GM21360 (cell line): ENCODE results near the gene TANK.
"Not testable (repeated sequence)": the region's sequence is repeated elsewhere in the genome, so short reads cannot be mapped to it uniquely, and the experiment has no call there.

Experiments
- ATAC-seq: cut with Tn5 transposase; IDR thresholded peaks from one replicate; pipeline ENCODE4 v1.9.1; 2021; ENCODE audit warnings: mild to moderate bottlenecking, moderate library complexity; ENCODE audit not compliant: unreplicated experiment

The TANK gene

GRCh38 chr2:161132384-161132783 is 27.8 kb upstream of the TANK start:
- ATAC-seq, result not testable (repeated sequence)

- no peak for ATAC-seq
Observed at GRCh38 chr2:161133366-161133765, 26.9 kb upstream of the TANK start.

DNA sequence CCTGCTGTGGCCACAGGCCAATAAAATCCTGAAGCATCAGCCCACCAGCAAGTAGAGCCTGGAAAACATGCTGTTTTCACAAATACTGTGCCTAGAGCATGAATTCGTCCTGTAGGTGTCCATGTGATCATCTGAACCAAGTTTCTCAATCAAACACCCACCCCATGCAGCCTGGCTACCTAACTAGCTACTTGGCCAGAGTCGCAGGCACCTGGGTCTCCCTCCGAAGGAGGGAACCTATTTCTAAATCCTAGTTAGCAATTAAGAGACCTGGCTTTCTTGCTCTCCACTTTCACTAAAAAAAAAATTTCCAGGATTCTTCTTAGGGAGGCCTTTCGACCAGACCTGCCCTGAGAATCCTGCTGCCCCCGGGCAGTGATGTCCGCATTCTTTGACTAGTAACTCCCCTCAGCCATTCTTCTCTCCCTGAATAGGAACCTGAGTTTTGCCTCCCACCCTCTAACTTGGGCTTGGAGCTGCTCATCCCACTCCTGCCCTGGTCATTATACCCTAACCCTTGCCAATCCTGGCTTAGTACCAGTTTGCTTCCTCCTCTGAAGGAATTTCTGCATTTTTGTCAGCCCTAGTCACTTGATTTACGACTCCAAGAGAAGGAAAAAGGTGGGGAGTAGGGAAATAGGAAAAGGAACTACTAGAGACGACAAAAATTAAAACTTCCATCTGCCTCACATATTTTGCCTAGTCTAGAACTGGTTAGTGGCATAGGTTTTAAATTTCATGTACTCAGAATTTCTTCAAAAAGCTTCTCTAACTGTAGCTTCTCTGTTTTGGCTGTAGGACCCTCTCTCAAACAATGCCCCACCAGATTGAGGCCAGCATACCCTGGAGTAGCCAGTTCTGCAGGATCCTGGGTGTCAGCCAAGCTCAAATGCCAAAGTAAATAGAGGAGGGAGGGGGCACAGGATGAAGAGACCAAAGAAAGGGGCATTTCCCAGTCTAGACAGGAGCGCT is 25.4 kb upstream of the TANK start:
- ATAC-seq, result no peak

- ATAC-seq, result no peak
Observed at GRCh38 chr2:161135951-161136593, 24.2 kb upstream of the TANK start.

DNA sequence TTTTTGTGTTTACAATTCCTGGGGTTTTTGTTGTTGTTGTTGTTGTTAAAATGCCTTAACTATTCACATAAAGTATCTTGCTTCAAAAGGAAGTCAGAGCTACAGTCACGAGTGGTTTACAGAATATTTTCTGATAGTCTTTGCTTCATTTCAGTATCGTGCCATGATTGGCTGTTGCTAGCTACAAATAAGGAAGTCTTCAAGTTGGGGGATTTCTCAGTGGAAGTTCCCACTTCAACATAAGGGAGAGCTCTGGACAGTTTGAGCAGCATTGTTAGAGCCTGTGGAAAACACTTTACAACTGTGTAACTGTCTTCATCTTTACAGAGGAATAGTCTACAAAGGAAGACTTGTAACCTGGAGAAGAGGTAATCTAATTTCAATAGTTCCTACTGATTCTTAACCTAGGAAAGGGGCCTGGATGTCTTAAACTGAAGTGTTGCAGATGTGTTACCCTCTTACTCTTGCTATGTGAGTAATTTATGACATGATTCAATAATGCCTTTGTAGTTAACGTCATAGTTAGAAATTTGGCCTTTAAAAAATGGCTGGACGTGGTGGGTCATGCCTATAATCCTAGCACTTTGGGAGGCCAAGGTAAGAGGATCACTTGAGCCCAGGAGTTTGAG is 23.4 kb upstream of the TANK start:
- peak; percentile 82 for ATAC-seq

DNA sequence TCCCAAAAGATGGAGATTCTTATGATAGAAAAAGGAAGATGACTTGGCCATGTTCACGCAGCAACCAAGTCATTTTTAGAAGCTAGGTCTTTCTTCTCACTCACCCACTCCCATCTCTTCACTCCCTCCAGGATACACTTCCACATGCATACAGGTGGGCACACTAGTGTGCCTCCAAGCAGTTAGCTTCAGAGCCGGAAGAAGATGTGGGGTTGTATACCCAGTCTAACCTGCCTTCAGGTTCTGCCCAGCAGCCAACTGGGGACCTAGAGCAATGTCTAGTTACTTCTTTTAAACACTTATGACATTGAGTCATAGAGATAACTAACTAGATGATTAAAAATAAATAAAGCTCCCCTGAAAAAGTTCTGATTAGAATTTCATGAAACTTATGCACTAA is 21.8 kb upstream of the TANK start:
- no peak for ATAC-seq

DNA sequence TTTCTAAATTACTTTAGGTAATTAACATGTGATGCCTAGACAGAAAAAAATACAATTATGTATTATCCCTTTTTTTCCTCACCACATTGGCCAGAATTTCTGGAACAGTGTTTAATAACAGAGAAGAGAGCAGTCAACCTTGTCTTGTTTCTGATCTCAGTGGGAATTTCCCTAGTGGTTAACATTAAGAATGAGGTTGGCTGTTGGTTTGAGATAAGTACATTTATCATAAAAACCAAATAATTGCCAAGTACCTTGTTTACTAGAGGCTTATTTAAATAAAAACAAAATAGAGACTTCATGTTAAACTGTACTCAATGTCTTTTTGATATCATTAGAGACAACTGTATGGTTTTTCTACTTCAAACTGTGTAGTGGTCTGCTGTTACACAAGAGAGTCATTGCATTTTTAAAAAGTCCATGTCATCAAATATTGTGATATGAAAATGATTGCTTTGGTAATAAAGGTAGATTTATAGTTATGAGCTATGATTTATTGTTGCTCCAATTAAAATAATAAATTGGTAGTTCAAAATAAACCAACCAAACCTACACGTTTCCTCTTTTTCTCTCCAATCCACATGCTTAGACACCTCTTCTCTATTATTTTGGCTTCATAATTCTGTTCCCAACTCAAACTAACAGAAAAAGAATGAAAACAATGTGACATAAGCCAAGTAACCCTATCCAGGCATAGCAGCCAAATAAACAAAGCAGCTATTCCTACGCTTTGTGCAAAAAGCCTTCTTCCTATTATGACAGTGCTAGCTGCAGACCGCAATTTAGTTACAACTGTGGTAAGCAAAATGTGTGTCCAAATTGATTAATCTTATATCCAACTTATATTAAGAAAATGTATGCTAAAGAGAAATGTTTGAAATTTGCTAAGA is 20.9 kb upstream of the TANK start:
- peak; percentile 34 for ATAC-seq

- peak; percentile 36 for ATAC-seq
Observed at GRCh38 chr2:161141033-161141432, 19.2 kb upstream of the TANK start.

GRCh38 chr2:161146209-161146775 is 13.9 kb upstream of the TANK start:
- no peak for ATAC-seq

DNA sequence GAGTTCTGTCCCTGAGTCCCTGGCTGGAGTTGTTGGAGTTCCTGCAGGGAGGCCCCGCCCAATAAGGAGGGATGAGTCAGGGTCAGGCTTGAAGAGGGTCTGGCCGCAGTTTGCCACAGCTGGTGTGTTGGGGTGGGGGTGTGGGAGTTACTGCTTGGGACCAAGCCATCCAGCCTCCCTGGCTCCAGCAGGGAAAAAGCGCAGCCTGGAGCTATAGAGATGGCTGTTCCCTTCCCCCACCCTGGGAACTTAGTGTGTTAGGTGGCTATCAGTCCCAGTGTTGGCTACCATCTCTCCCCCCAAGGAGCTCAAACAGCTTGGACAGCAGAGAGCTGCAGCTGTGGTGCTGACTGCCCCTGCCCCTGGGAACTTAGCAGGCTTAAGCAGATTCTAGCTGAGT is 13.2 kb upstream of the TANK start:
- ATAC-seq, result no peak

DNA sequence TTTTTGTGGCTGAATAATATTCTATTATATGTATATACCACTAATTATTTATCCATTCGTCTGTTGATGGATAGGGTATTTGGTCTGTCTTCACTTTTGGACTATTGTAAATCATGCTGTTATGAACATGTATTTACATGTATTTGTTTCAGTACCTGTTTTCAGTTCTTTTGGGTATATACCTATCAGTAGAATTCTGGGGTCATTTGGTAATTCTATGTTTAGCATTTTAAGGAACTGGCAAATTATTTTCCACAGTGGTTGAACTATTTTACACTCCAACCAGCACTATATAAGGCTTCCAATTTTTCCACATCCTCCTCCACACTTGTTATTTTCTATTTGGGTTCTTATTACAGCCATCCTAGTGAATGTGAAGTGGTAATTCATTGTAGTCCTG is 12.4 kb upstream of the TANK start:
- ATAC-seq, result peak; percentile 65

DNA sequence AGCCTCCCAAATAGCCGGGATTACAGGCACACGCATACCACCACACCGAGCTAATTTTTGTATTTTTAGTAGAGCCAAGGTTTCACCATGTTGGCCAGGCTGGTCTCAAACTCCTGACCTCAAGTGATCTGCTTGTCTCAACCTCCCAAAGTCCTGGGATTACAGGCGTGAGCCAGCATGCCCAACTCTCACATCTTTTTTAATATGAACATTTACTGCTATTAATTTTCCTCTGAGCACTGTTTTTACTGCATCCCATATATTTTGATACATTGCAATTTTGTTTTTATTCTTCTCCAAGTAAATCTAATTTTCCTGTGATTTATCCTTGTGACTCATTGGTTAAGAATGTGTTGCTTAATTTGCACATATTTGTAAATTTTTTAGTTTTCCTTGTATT is 9.5 kb upstream of the TANK start:
- ATAC-seq, result no peak

- ATAC-seq, result no peak
Observed at GRCh38 chr2:161152302-161152701, 7.9 kb upstream of the TANK start.

DNA sequence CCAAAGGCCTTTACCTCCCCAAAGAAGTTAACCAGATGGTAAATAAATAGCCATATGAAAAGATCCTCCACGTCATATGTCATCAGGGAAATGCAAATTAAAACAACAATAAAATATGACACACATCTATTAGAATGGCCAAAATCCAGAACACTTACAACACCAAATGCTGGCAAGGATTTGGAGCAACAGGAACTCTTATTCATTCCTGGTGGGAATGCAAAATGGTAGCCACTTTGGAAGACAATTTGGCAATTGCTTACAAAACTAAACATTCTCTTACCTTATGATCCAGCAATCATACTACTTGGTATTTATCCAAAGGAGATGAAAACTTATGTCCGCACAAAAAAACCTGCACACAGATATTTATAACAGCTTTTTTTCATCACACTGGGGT is 1.3 kb upstream of the TANK start:
- ATAC-seq, result no peak

DNA sequence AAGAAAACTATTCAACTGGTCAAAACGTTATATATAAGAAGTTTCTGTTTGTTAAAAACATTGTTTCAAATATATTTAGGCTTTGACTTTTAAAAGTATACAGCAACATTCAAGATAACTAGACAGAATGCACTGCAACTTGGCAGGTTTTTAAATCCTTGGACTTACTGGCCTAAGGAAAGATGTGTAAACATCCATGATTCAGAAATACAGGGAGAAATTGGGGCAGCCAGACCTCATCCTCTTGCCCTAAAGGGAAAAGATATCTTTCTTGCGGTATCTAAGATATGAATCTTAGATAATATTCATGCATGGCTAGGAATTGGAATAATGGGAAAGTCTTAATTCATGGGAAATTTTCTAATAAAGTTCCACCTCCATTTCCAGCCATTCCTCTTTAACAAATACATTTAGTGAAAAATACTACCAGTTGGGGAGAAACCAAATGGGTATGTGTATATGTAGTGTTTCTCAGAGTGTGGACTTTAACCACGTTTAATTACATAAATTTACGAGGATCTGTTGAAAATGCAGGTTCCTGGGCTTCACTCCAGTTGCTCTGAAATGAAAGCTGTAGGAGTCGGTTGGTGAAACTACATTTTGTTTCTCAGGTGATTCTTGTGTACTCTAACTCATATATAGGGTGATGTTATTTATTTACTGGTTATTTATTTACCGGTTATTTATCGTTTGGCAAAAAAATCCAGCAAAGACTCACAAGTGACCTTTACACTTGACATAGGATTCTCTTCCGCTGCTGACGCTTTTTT is 587 bp upstream of the TANK start:
- no peak for ATAC-seq

- no peak for ATAC-seq
Observed at GRCh38 chr2:161161074-161161706, 962 bp downstream of the TANK start.

DNA sequence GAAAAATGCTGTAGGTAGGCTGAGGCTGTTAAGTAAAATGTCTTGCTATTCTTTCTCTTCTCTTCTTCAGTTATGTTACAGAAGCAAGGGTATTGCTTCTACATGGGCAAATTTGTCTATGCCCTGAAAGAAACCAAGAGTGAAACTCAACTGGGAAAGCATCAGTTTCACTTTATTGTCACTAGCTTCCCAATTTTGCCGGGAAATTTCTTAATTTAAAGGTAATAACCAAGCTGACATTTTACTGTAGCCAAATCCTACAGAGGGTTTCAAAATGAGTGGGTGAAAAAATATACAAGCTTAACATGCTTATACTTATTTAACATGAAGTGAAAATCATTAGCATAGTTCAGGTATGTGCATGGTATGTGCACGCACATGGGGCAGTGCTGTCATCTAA is 3.2 kb downstream of the TANK start:
- ATAC-seq, result no peak

- ATAC-seq, result no peak
Observed at GRCh38 chr2:161164161-161164560, 3.9 kb downstream of the TANK start.

DNA sequence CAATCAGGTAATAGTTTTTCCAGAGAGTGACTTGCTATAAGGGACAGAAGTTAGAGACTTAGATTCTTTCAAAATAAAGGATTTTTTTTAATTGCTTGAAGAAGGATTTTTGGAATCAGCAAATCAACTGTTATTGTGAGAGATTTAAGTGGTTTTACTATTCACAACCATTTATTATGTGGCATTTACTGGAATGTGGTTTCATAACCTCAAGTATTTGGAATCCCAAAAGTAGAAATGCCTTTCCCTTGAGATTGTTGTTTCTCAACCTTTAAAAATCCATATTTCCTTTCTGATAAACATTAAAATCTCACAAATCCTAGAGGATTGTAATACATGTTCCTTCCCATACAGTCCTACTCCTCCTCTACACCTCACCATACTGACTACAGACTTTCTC is 5.0 kb downstream of the TANK start:
- ATAC-seq, result no peak
